Brain pericyte (primary cell): Measurements from ENCODE around the gene CYP2E1.
"Not testable (repeated sequence)": the region's sequence is repeated elsewhere in the genome, so short reads cannot be mapped to it uniquely, and the experiment has no call there.

ENCODE experiments used
- DNase-seq: peaks from one replicate; pipeline ENCODE4 v3.0.0-alpha.2; 2012; ENCODE audit warnings: low read depth, low spot score

The CYP2E1 gene

GRCh38 chr10:133528296-133528844 is 1.2 kb downstream of the CYP2E1 start:
- no peak for DNase-seq

- no peak for DNase-seq
Measured at GRCh38 chr10:133528845-133529575, 1.8 kb downstream of the CYP2E1 start.

GRCh38 chr10:133529576-133529946 is 2.4 kb downstream of the CYP2E1 start:
- no peak for DNase-seq

- DNase-seq: no peak
Measured at GRCh38 chr10:133530506-133530905, 3.3 kb downstream of the CYP2E1 start.

DNA sequence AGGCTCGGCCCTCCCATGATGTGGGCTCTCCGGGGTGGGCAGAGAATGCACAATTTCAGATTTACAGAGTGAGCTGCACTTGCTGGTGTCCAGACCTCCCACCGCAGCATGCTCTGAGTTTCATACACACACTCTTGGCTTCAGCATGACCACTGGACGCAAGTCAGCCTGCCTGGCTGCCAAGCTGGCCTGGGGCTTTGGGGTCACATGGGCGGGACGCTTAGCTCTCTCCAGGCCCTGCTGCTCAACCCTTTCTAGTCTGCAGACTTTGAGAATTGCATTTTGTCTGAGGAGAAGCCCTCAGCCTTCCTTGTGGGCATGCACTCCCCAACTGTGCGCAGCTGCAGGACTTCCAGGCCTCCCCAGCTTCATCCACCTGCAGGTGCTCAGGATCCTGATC is 5.7 kb downstream of the CYP2E1 start:
- DNase-seq: no peak

DNA sequence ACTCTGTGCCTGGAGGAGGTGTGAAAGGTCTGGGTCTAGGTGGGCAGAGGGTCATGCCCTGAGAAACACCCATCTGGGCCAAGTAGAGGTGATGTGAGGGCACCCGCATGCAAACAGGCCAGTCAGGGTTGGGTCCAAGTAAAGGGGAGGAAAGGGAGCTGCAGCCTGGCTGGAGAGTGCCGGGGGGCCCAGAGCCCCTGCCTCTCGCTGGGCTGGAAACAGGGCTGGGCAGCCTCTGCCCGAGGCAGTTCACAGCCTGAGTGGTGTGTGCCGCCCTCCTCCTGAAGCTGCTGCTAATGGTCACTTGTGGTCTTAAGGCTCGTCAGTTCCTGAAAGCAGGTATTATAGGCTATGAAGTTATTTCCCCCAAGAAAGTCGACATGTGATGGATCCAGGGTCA is 7.3 kb downstream of the CYP2E1 start:
- no peak for DNase-seq

DNA sequence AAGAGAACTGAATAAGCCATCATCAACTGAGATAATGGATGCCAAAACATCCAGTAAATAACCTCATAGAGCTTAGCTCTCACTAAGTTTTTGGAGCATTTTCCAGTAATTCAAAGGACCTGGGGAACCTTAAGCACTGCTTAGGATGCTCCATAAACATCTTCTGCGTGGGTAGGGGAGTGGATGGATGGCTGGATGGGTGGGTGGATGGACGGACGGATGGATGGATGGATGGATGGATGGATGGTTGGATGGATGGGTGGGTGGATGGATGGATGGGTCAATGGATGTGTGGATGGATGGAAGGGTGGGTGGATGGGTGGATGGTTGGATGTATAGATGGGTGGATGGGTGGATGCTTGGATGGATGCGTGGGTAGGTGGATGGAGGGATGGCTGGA is 9.0 kb downstream of the CYP2E1 start:
- no peak for DNase-seq

DNA sequence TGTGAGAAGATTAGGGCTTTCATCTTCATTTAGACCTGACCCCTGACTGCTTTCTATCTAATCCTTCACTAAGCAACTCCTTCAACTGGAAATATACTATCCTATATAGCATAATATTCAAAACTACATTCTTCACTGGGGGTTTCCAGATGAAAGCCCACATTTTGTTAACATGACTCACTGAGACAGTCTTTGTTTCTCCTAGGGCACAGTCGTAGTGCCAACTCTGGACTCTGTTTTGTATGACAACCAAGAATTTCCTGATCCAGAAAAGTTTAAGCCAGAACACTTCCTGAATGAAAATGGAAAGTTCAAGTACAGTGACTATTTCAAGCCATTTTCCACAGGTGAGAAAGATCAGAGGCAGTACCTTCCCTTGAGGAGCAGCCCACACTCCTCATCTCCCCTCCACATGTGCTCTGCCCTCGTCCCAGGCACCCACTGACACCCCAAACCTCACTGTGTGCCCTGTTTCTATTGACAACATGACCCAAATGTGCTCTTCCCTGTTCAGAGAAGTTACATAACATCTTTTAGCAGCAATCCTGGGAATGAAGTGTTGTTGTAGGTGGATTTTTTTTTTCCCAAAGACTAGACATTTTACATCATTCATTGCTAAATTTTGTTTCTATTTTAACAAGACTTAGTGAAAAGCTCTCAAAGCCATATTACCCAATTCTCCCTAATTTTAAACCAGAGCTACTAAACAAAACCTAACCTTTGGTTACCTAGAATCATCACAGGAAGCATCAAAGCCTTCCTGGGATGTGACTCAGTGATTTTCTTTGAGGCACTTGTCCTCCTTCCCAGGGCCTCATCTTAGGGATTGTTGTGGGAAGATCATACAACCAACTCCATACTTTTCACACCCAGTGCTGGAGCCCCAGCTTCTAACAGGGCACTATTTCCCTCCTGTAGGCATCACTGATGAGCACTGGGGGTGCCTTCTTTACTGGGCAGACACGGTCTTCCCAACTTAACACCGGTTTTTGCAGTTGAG is 10.7 kb downstream of the CYP2E1 start:
- DNase-seq: no peak

- DNase-seq: not testable (repeated sequence)
Measured at GRCh38 chr10:133541441-133541975, 14.3 kb downstream of the CYP2E1 start.

- DNase-seq: no peak
Measured at GRCh38 chr10:133544506-133544905, 17.3 kb downstream of the CYP2E1 start.

DNA sequence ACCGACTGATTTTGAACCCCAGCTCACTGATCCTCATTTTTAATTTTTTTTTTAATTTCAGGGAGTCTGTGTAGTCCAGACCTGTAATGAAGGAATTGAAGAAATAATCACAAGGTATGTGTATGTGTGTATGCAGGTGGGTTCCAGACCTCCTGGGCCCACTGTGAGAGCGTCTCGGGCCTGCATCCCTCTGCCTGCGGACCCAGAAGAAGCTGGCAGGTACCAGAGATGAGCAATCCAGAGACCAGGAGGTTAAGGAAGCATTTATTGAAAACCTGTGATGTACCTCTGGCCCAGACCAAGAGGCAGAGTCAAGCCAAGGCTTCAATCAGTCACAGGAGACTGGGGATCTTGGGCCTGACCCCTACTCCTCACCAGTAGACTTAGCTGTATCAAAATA is 27.4 kb downstream of the CYP2E1 start:
- DNase-seq: no peak

DNA sequence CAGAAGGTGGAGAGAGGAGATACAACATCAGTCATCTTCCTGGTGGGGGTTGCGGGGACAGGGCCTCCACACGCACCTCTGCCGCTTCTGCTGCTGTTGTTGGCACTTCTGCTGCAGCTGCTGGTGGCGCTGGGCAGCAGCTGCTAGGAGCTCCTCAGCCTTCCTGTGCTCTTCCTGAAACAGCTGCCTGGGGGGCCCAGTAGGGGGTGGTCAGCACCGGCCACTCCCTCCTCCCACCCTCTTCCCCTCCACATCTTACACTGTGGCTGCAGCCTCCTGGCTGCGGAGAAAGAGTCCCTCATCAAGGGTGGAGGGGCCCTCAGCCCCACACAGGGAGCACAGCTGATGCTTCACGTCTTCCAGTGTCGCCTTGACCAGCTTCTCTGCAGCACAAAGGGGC is 28.4 kb downstream of the CYP2E1 start:
- DNase-seq: no peak

DNA sequence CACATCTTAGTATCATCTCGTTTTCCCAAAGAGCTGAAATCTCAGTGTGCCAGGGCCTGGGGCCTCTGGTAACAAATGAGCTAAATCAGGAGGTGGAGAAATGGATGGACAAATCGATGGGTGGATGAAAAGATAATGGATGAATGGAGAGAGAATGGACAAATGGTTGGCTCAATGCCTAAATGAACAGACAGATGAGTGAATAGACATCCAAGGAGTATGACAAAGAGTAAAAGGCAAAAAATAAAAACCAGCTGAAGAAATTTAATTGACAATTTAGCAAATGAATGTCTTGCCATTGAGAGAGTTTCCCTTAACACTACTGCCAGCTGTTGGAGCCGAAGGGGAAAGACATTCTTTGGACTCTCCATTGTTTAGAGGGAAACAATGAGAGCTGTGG is 30.2 kb downstream of the CYP2E1 start:
- no peak for DNase-seq

DNA sequence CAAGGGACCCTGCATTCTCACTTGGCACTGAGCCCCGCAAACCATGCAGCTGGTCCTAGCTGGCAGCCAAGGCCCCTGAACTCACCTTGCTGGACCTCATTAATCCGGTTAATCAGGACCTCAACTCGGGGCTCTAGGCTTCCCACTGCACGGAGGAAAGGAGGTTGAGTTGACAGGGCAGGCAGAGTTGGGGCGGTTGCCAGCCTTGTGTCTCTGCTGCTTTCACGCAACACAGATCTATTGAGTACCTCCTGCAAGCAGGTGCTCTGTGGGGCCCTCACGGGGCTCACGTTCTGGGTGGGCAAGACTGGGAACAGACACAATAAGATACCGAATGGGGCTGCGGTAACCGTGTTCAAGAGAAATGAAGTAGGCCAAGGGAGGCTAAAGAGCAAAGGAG is 32.1 kb downstream of the CYP2E1 start:
- no peak for DNase-seq

- DNase-seq: no peak
Measured at GRCh38 chr10:133564816-133565215, 37.7 kb downstream of the CYP2E1 start.

- no peak for DNase-seq
Measured at GRCh38 chr10:133565441-133566294, 38.5 kb downstream of the CYP2E1 start, which contains the start of gene SYCE1. SYCE1 (minus strand) TSS chr10:133565583; CDS start chr10:133565529, 54 bp downstream.

GRCh38 chr10:133567119-133567518 is 40.0 kb downstream of the CYP2E1 start:
- no peak for DNase-seq

DNA sequence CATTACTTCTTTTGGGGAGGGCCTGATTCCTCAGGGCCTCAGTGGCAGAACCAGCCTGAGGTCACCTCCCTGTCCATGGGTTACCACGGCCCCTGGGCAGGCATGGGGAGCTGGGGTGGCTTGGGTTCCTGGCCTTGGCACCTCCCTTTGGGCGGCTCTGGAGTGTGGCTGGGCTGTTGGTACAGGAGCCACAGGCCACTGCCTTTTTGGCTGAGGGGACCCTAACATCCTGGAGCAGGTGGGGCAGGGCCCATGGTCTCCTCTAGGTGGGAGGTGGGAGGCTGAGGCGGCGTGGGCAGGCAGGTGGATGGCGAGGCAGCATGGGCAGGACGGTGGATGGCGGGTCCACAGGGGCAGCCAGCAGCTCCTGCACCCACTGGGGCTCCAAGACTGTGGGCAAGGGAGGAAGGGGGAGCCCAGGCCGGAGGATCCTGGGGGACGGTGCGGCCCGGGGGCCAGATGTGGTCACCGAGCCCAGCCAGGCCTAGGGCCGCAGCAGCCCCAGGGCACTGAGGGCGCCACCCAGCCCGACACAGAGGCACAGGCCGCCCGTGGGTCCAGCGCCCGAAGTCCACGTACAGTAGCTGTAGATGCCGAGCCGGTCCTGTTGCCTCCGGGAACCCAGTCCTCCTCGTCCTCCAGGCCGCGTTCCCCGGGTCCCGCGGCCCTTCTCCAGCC is 40.6 kb downstream of the CYP2E1 start:
- DNase-seq: no peak

DNA sequence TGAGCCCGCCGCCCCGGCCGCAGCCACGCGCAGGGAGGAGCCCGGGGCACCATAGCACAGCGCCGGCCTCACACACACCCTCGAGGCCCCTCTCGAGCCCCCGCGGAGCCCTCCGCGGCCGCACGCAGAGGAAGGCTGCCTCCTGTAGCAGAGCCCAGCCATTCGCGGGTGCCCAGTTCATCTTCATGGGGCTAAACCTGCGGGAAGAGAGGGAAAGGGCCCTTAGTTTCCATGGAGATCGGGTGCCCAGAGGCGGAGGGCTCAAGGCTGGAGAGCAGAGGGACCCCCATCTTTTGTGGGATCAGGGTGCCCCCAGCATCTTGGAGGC is 41.1 kb downstream of the CYP2E1 start:
- DNase-seq: no peak

- DNase-seq: not testable (repeated sequence)
Measured at GRCh38 chr10:133568831-133569527, 41.8 kb downstream of the CYP2E1 start.
